DOHH2 (cell line): ENCODE results near the gene ANTXR1.

Experiments used
- H3F3A ChIP-seq: fragments of 200-600 bp; sonication (generic), shearing (Covaris generic); 2 replicates; pipeline ENCODE4 v1.6.0; 2016; ENCODE audit warnings: antibody characterized with exemption, mild to moderate bottlenecking; ENCODE audit not compliant: control insufficient read depth, insufficient read depth
- H3K27ac ChIP-seq: fragments of 200-600 bp; sonication (generic); 2 replicates; pipeline ENCODE4 v1.5.1; 2014; ENCODE audit warnings: low read depth, mild to moderate bottlenecking, low read length, moderate library complexity
- H3K27me3 ChIP-seq: fragments of 200-600 bp; sonication (generic); 2 replicates; pipeline ENCODE4 v1.6.1; 2014; ENCODE audit warnings: mild to moderate bottlenecking, low read length, mixed read lengths; ENCODE audit not compliant: control insufficient read depth
- H3K36me3 ChIP-seq: fragments of 200-600 bp; sonication (generic); 2 replicates; pipeline ENCODE4 v1.6.1; 2014; ENCODE audit warnings: mild to moderate bottlenecking, low read length, moderate library complexity, mixed read lengths; ENCODE audit not compliant: control insufficient read depth
- H3K4me1 ChIP-seq: fragments of 200-600 bp; sonication (generic); 2 replicates; pipeline ENCODE4 v1.6.1; 2014; ENCODE audit warnings: mild to moderate bottlenecking, low read length, mixed read lengths; ENCODE audit not compliant: control insufficient read depth
- H3K4me2 ChIP-seq: fragments of 200-600 bp; sonication (generic); 2 replicates; pipeline ENCODE4 v1.6.0; 2014; ENCODE audit warnings: mild to moderate bottlenecking, low read length, moderate library complexity
- H3K4me3 ChIP-seq: fragments of 200-600 bp; sonication (generic); 2 replicates; pipeline ENCODE4 v1.5.1; 2014; ENCODE audit warnings: mild to moderate bottlenecking, low read length, mixed read lengths
- H3K79me2 ChIP-seq: fragments of 200-600 bp; sonication (generic); 2 replicates; pipeline ENCODE4 v1.6.1; 2014; ENCODE audit warnings: mild to moderate bottlenecking, low read length, mixed read lengths; ENCODE audit not compliant: control insufficient read depth
- H3K9me2 ChIP-seq: fragments of 200-600 bp; sonication (generic); replicated peaks from 2 replicates; pipeline ENCODE4 v1.6.1; 2014; ENCODE audit warnings: mild to moderate bottlenecking, low read length, mixed read lengths; ENCODE audit not compliant: control insufficient read depth
- H3K9me3 ChIP-seq: fragments of 200-600 bp; sonication (generic); 2 replicates; pipeline ENCODE4 v1.6.1; 2014; ENCODE audit warnings: antibody characterized with exemption, low read length, mixed read lengths; ENCODE audit not compliant: control insufficient read depth, insufficient read depth
- H4K20me1 ChIP-seq: fragments of 200-600 bp; sonication (generic); 2 replicates; pipeline ENCODE4 v1.6.0; 2014; ENCODE audit warnings: low read depth, mild to moderate bottlenecking, antibody characterized with exemption, low read length, moderate library complexity; ENCODE audit not compliant: control insufficient read depth, insufficient read depth
- CTCF ChIP-seq: fragments of 200-600 bp; sonication (generic); IDR thresholded peaks from one replicate; pipeline ENCODE4 v1.5.1; 2014; ENCODE audit warnings: antibody characterized with exemption, mild to moderate bottlenecking, low read depth, low read length; ENCODE audit not compliant: poor library complexity, severe bottlenecking
- EZH2phosphoT487 ChIP-seq: fragments of 200-600 bp; sonication (generic); IDR thresholded peaks from 2 replicates; pipeline ENCODE4 v1.6.1; 2017; ENCODE audit warnings: borderline replicate concordance, mild to moderate bottlenecking, antibody characterized with exemption, low read length, moderate library complexity, mixed read lengths

The ANTXR1 gene

GRCh38 chr2:69007603-69008002 is 5.4 kb upstream of the ANTXR1 start:
- no peak overlapping the region for H3K27ac ChIP-seq
- TF ChIP-seq EZH2phosphoT487 = no peak
- TF ChIP-seq CTCF = no peak
- no peak overlapping the region for H3K4me2 ChIP-seq
- H3K4me1 ChIP-seq = no peaks in the 10 kb centered on the region
- no peaks in the 10 kb centered on the region for H4K20me1 ChIP-seq
- no peaks in the 10 kb centered on the region for H3K9me2 ChIP-seq
- no peaks in the 10 kb centered on the region for H3F3A ChIP-seq
- no peaks in the 10 kb centered on the region for H3K79me2 ChIP-seq
- H3K4me3 ChIP-seq = no peak overlapping the region
- peaks cover 20% of the 10 kb centered on the region for H3K27me3 ChIP-seq
- no peaks in the 10 kb centered on the region; the same call in 1 of the 2 replicates for H3K9me3 ChIP-seq
- H3K36me3 ChIP-seq = no peaks in the 10 kb centered on the region

DNA sequence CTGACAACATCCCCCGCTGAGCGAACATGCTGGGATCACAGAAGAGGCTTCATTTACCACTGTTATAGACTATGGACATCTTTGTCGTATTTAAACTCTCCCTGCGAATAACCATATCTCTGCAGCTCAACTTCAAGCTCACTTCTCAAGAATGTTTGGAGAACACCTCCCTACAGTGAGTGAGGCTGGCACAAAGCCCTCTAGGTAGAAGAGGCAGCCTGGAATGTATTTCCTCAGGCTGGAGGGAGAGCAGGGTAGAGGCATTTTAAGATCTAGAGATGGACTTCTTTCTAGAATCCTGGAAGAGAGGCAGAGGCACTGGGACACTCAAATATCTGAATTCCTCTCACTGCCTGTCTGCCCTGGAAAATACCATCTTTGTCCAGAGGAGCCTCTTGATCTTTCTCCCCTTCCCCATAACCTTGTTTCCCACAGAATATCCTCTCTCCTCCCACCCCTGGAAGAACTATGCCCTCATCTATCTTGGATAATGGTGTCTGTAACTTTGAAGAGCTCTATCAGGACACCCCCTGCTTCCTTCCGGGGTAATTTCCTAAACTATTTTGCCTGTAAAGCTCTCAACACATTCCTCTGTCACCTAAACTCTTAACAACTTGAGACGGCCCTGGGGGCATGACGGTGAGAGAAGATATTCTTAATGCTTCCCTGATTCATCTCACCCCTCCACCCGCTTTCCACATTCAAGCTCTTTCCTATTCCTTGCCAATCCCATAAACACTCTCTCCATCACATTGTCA is 2.4 kb upstream of the ANTXR1 start:
- no peaks in the 10 kb centered on the region for H3F3A ChIP-seq
- H3K4me1 ChIP-seq = no peaks in the 10 kb centered on the region
- no peaks in the 10 kb centered on the region for H3K36me3 ChIP-seq
- no peaks in the 10 kb centered on the region for H3K9me3 ChIP-seq
- peaks cover 40% of the 10 kb centered on the region for H3K27me3 ChIP-seq
- no peak overlapping the region for H3K4me3 ChIP-seq
- H3K4me2 ChIP-seq = no peak overlapping the region
- no peaks in the 10 kb centered on the region for H4K20me1 ChIP-seq
- H3K27ac ChIP-seq = no peak overlapping the region
- H3K9me2 ChIP-seq = no peaks in the 10 kb centered on the region
- TF ChIP-seq EZH2phosphoT487 = no peak
- no peak for TF ChIP-seq CTCF
- H3K79me2 ChIP-seq = no peaks in the 10 kb centered on the region

GRCh38 chr2:69011611-69012157 is 1.3 kb upstream of the ANTXR1 start:
- no peaks in the 10 kb centered on the region for H3K9me2 ChIP-seq
- no peaks in the 10 kb centered on the region for H3K36me3 ChIP-seq
- no peak overlapping the region for H3K27ac ChIP-seq
- no peaks in the 10 kb centered on the region for H3F3A ChIP-seq
- H3K27me3 ChIP-seq = peaks cover 42% of the 10 kb centered on the region
- no peaks in the 10 kb centered on the region for H3K79me2 ChIP-seq
- H4K20me1 ChIP-seq = no peaks in the 10 kb centered on the region
- no peaks in the 10 kb centered on the region for H3K9me3 ChIP-seq
- TF ChIP-seq EZH2phosphoT487 = no peak
- TF ChIP-seq CTCF = no peak
- no peak overlapping the region for H3K4me3 ChIP-seq
- H3K4me2 ChIP-seq = no peak overlapping the region
- H3K4me1 ChIP-seq = no peaks in the 10 kb centered on the region
